Thyroid gland (tissue), 4 donors: Measurements from ENCODE around the gene ANKRD10.

Source experiments
- CTCF ChIP-seq, 6 experiments: fragments of 200-600 bp in 3 of 6; fragments of 450-650 bp in 3 of 6; sonication (generic) in 3 of 6; IDR thresholded peaks; one replicate each; pipeline ENCODE4 v1.5.1; 2016 to 2019; ENCODE audit warnings: antibody characterized with exemption in 6 of 6, mild to moderate bottlenecking in 2 of 6, inconsistent platforms in 1 of 6, moderate library complexity in 1 of 6
- POLR2A ChIP-seq, 2 donors: fragments of 450-650 bp; IDR thresholded peaks; one replicate each; pipeline ENCODE4 v1.6.1; 2017; ENCODE audit warnings: antibody characterized with exemption in 2 of 2, mild to moderate bottlenecking in 2 of 2, moderate library complexity in 1 of 2

GRCh38 chr13:110911880-110912279 is 3.0 kb downstream of the ANKRD10 start:
- TF ChIP-seq POLR2A (IDR thresholded peaks at IDR 0.05) (no peak), CTCF (IDR thresholded peaks at IDR 0.05) (no peak)
